Measurements from ENCODE around the gene LPP.

- no peak for TF ChIP-seq TAF1 (IDR thresholded peaks at IDR 0.05; ENCODE audit: low read depth, low read length)
- no peak for TF ChIP-seq POLR2A (IDR thresholded peaks at IDR 0.05; ENCODE audit: low read depth, low read length)
Measured at GRCh38 chr3:188232656-188233055, 78.7 kb downstream of the LPP start.

All from GM12891 (cell line).